ENCODE results near the gene THBD. TPM values are rescaled to one million over a fixed set of nuclear protein-coding genes. Genes with fewer than 3 reads are reported as not detected.
A peak's percentile ranks its signal among the peaks of the same experiment; 100 is the strongest.

THBD gene
- total RNA-seq, 1 experiment from 2014 or later, result 3.1 TPM

- POLR2A ChIA-PET (ENCODE audit: unreplicated experiment), result no interaction called here
- intact Hi-C loops (cut with micrococcal nuclease), result no loop called here
- Histone ChIP-seq H2AFZ (ENCODE audit: low read length) (no peak overlapping the region), H3K4me2 (ENCODE audit: low read length) (no peak overlapping the region), H3K4me3 (ENCODE audit: low read length) (no peak overlapping the region), H3K27ac (ENCODE audit: low read length) (no peak overlapping the region), H3K27me3 (ENCODE audit: low read length) (peaks cover 25% of the 10 kb centered on the region), H3K9ac (ENCODE audit: low read length) (no peak overlapping the region), H3K9me2 (replicated peaks; ENCODE audit: low read length) (no peaks in the 10 kb centered on the region), H3K36me3 (ENCODE audit: low read depth, low read length) (no peaks in the 10 kb centered on the region), H3K79me2 (ENCODE audit: low read length) (no peaks in the 10 kb centered on the region), H4K20me1 (ENCODE audit: low read length) (no peaks in the 10 kb centered on the region), H3K4me1 (ENCODE audit: insufficient read depth, low read length) (no peaks in the 10 kb centered on the region), H3F3A (ENCODE audit: low read length, unreplicated experiment) (no peaks in the 10 kb centered on the region), H3K9me3 (ENCODE audit: low read length) (no peaks in the 10 kb centered on the region)
- DNase-seq, result no peak
- no peak for ATAC-seq
- TF ChIP-seq CTCF (conservative IDR thresholded peaks at IDR 0.05; ENCODE audit: low read depth, low read length) (no peak), EZH2 (IDR thresholded peaks at IDR 0.05; ENCODE audit: low read length, unreplicated experiment) (no peak), EZH2phosphoT487 (IDR thresholded peaks at IDR 0.05; ENCODE audit: borderline replicate concordance, low read length) (no peak)
- BruUV-seq (replicated peaks), result no TSS peak
- CTCF ChIA-PET, result no interaction called here
Observed at GRCh38 chr20:23078351-23079015, 29.0 kb upstream of the THBD start.

- DNase-seq (no peak), ATAC-seq (no peak)
- Histone ChIP-seq H3K4me1 (ENCODE audit: insufficient read depth, low read length) (no peaks in the 10 kb centered on the region), H3K4me2 (ENCODE audit: low read length) (no peak overlapping the region), H3K79me2 (ENCODE audit: low read length) (no peaks in the 10 kb centered on the region), H3K9me2 (replicated peaks; ENCODE audit: low read length) (no peaks in the 10 kb centered on the region), H3K9ac (ENCODE audit: low read length) (no peak overlapping the region), H3K36me3 (ENCODE audit: low read depth, low read length) (no peaks in the 10 kb centered on the region), H2AFZ (ENCODE audit: low read length) (no peak overlapping the region), H3K27me3 (ENCODE audit: low read length) (peaks cover 25% of the 10 kb centered on the region), H3K4me3 (ENCODE audit: low read length) (no peak overlapping the region), H3K27ac (ENCODE audit: low read length) (no peak overlapping the region), H3K9me3 (ENCODE audit: low read length) (no peaks in the 10 kb centered on the region), H3F3A (ENCODE audit: low read length, unreplicated experiment) (no peaks in the 10 kb centered on the region), H4K20me1 (ENCODE audit: low read length) (no peaks in the 10 kb centered on the region)
- TF ChIP-seq CTCF (conservative IDR thresholded peaks at IDR 0.05; ENCODE audit: low read depth, low read length) (no peak), EZH2phosphoT487 (IDR thresholded peaks at IDR 0.05; ENCODE audit: borderline replicate concordance, low read length) (no peak), EZH2 (IDR thresholded peaks at IDR 0.05; ENCODE audit: low read length, unreplicated experiment) (no peak)
- intact Hi-C loops (cut with micrococcal nuclease), result no loop called here
- ChIA-PET CTCF (no interaction called here), POLR2A (ENCODE audit: unreplicated experiment) (no interaction called here)
- no TSS peak for BruUV-seq (replicated peaks)
Observed at GRCh38 chr20:23077277-23077676, 27.8 kb upstream of the THBD start.

- Histone ChIP-seq H3K79me2 (ENCODE audit: low read length) (no peaks in the 10 kb centered on the region), H3F3A (ENCODE audit: low read length, unreplicated experiment) (no peaks in the 10 kb centered on the region), H3K27ac (ENCODE audit: low read length) (no peak overlapping the region), H3K36me3 (ENCODE audit: low read depth, low read length) (no peaks in the 10 kb centered on the region), H3K27me3 (ENCODE audit: low read length) (peaks cover 20% of the 10 kb centered on the region), H3K4me2 (ENCODE audit: low read length) (no peak overlapping the region), H3K4me1 (ENCODE audit: insufficient read depth, low read length) (no peaks in the 10 kb centered on the region), H4K20me1 (ENCODE audit: low read length) (no peaks in the 10 kb centered on the region), H3K9me2 (replicated peaks; ENCODE audit: low read length) (no peaks in the 10 kb centered on the region), H2AFZ (ENCODE audit: low read length) (no peak overlapping the region), H3K9ac (ENCODE audit: low read length) (no peak overlapping the region), H3K4me3 (ENCODE audit: low read length) (no peak overlapping the region), H3K9me3 (ENCODE audit: low read length) (no peaks in the 10 kb centered on the region)
- intact Hi-C loops (cut with micrococcal nuclease), result no loop called here
- no TSS peak for BruUV-seq (replicated peaks)
- ChIA-PET CTCF (no interaction called here), POLR2A (ENCODE audit: unreplicated experiment) (no interaction called here)
- no peak for DNase-seq
- TF ChIP-seq CTCF (conservative IDR thresholded peaks at IDR 0.05; ENCODE audit: low read depth, low read length), result peak; percentile 16; the same call in 1 of the 2 replicates
- no peak for TF ChIP-seq EZH2 (IDR thresholded peaks at IDR 0.05; ENCODE audit: low read length, unreplicated experiment)
- no peak for ATAC-seq
Observed at GRCh38 chr20:23074052-23074451, 24.6 kb upstream of the THBD start.
